Suppressor macrophage treated with lipopolysaccharide for 1 hour (primary cell): Measurements from ENCODE around the gene NDEL1.
A peak's percentile ranks its signal among the peaks of the same experiment; 100 is the strongest.

Experiments used
- DNase-seq, 3 donors: peaks; one replicate each; pipeline ENCODE4 v3.0.0-alpha.2; 2020 to 2022

NDEL1 gene

DNA sequence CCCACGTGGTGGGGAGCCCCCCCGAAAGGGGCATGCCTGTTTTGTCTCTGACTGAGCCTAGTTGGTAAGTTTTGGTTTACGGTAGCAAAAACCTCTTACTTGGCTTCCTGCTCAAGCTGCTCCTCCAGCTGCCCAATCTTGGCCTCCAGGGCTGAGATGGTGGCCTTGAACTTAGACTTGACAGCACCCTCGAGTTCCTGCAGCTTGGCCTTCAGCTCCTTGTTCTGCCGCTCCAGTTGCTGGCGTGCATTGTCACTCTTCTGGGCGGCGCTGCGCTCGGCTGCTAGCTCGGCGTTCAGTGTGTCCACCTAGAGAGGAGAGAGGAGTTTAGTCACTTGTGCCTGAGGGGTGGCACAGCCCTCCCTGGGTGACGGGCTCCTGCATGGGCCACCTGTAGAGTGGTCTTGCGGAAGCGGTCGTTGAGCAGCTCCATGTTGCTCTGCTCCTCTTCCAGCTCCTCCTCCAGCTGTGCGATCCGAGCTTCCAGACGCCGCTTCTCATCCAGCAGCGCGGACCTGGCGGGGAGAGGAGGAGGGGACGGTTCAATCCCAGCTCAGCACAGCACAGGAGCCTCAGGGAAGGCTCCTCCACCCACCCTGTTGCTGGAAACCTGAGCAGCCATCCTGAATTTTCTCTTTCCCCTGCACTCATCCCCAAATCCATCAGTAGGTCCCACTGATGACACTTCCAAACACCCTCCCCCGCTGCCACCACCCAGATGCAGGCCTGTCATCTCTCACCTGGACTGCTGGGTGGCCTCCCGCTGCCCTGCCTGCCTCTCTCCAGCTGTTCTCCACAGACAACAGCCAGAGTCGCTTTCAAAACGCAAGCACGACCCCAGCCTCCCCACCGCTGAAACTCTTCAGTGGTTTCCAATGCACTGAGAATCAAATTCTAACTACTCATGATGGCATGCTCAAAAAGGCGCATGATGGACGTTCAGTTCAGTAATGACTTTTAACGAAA is 44.6 kb downstream of the NDEL1 start:
- no peak for DNase-seq

DNA sequence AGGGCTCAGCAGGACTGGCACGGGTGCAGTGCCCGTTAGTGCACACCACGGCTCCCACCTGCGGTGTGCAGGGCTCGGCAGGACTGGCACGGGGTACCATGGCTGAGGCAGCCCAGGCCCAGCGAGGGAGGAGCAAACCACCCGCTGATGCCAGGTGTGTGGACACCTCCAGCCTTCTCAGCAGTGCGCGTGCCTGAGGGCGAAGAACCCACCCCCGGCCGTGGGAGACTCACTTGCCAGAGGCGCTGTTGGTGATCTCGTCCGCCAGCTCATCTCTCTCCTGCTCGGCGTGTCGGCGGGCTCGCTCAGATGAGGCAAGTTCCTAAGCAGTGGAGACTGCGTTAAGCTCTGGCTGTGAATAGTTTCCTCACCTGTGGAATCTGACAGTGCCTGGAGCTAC is 45.4 kb downstream of the NDEL1 start:
- no peak for DNase-seq

DNA sequence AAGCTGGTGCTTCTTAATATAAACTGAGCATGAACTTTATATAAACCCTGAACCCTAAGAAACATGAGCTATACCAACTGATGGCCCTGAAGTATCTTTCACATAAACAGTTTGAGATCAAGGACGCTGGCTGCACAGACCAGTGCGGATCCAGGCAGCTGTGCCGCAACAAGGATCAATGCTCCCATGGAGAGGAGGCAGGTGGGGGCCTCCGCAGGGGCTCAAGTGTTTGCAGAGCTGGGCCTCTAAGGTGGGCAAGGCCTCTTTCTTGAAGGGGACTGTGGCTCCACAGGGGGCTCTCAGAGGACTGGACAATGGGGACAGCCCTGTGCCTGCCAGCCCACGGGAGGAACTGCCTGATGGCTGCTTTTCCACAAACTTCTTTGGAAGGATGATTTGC is 46.0 kb downstream of the NDEL1 start:
- no peak for DNase-seq

DNA sequence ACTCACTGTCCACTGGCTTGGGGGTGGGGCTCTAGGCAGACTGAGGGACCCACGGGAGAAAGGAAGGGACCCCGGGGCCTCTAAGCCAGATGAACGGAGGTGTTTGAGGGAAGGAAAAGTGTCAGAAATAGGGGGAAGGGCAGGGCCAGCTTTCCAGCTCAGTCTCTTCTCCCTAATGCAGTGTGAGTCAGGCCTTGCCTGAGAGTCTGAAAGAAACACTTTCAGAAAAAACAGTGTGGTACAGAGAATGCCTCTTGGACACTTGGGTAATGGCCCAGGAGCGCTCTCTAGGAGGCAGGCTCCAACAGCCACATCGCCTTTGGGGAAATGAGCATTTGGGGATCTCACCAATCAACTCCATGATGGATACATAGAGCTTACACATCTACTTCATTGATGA is 46.9 kb downstream of the NDEL1 start:
- no peak for DNase-seq

- no peak for DNase-seq
These were observed 48.8 kb downstream of the NDEL1 start for GRCh38 chr17:8484465-8484864.

DNA sequence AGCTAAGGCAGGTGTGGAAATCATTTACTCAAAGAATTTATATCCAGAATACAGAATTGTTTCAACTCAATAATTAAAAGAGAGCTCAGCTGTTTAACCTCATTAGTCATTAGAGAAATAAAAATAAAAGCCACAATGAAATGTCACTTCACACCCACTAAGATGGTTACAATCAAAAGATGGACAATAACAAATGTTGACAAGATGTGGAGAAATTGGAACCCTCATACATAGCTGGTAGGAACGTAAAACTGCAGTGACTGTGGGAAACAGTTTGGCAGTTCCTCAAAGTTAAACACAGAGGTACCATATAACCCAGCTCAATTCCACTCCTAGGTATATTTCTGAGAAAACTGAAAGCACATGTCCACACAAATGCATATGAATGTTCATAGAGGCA is 49.8 kb downstream of the NDEL1 start:
- DNase-seq: no peak

DNA sequence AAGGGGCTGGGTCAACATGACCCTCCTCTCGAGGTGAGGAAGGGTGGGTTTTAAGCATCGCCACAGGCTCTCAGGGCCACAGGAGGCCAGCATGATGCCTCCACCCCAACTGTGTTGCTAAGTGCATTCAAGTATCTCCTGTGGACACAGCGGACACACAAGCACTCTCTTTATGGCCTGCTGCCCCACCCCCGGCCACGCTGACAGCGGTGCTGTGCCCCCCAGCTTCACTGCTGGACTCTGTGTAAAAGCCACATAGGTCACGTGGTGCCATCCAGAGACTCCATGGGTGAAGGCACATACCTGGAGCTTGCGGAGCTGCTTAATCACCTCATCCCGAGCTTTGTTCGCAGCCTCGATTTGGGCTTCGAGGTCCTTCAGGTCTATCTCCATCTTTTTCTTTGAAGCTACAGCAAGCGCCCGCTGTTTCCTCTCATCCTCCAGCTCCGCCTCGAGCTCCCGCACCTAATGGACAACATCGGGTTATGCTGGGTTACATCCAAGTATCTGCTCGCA is 51.5 kb downstream of the NDEL1 start:
- no peak for DNase-seq

GRCh38 chr17:8487743-8488142 is 52.1 kb downstream of the NDEL1 start:
- no peak for DNase-seq

DNA sequence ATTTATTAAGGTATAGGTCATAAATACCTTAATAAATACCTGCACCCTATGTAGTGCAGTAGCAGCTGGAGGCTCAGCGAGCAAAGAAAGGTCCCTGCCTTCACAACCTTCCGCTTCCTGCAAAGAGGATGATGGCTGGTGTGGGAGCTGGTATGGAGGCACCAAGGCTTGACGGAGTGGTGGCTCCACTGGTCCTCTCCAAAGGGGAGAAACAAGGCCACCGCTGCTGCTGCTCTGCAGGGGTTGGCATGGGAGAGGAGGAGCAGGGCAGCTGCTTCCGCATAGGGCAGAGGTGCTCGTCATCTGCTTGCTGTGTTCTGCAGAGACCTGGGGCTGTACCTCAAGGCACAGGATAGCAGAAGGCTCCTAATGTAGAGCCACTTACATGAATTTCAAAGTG is 52.8 kb downstream of the NDEL1 start:
- no peak for DNase-seq

GRCh38 chr17:8488901-8489300 is 53.2 kb downstream of the NDEL1 start:
- peak; percentile 60 to 68 (median 67) for DNase-seq

GRCh38 chr17:8489841-8490240 is 54.2 kb downstream of the NDEL1 start:
- no peak for DNase-seq

- no peak for DNase-seq
These were observed 54.8 kb downstream of the NDEL1 start for GRCh38 chr17:8490256-8491023.

DNA sequence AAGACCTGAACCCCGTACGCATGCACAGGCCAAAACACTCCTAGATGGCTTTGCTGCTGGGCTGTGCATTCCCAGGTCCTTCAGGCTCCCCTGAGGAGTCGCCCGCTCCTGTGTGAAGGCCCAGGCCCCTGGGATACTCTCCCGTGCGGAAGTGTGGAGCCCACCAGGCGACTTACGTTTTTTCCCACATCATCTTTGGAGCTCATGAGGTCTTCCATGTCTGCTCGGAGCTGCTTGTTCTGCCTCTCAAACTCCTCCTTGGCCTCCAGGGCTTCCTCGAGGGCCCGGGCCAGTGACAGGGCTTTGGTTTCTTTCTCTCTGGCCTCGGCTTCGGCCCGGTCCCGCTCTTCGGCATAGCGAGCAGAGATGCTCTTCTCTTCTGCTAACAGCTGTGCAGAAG is 56.4 kb downstream of the NDEL1 start:
- no peak for DNase-seq

DNA sequence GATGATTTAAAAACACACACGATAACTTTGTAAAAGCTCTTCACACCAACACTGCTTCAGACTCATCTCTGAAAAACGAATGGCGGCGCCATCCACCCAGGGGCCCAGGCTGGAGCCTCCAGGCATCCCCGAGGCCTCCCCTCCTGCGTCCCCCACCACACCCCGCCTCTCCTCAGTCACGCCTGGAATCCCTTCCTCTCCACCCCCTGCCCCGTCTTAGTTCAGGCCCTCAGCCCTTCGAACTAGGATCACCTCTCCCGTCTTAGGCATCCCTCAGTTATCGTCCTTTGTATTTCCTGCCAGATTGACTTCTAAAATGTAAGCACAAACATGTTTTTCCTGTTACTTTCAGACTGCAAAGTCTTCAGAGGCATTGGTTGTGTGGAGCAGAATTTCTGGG is 58.3 kb downstream of the NDEL1 start:
- DNase-seq: no peak

GRCh38 chr17:8494506-8495111 is 58.9 kb downstream of the NDEL1 start:
- no peak for DNase-seq

GRCh38 chr17:8496081-8496480 is 60.4 kb downstream of the NDEL1 start:
- DNase-seq: no peak

DNA sequence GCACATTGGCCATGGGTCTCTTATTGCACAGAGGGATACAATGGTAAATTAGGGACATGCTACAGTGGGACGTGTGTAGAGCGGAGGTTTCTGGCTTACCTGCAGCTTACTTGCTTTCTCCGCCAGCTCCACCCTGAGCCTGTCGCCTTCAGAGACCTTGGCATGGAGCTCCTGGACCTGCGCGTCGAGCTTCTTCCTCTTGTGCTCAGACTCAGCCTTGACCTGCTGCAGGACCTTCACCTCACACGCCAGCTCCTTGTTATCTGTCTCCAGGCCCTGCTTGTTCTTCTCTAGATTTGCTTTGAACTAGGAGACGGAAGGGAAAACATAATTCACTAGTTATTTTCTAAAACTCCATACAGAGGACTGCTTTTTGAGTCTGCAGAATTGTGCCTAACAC is 63.5 kb downstream of the NDEL1 start:
- DNase-seq: no peak

GRCh38 chr17:8499614-8500013 is 63.9 kb downstream of the NDEL1 start:
- no peak for DNase-seq

DNA sequence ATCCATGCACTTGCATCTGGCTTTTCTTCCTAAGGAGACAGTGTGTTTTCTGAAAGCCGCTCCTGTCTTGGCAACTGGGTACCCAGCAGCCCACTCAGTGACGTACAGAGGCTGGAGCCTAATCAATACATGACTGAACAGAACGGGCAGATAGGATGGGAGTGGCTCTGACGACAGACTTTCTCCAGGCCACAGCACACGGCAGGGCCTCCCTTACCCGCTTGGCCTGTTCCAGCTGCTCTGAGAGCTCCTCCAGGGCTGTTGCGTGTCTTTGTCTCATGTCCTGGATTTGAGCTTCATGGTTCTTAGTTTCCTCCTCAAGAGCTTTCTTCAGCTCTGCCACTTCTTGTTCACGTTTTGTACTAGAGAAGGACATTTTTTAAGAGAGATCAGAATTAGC is 64.9 kb downstream of the NDEL1 start:
- DNase-seq: no peak

GRCh38 chr17:8502126-8502525 is 66.4 kb downstream of the NDEL1 start:
- DNase-seq: no peak

- no peak for DNase-seq
These were observed 67.7 kb downstream of the NDEL1 start for GRCh38 chr17:8503368-8503767.

DNA sequence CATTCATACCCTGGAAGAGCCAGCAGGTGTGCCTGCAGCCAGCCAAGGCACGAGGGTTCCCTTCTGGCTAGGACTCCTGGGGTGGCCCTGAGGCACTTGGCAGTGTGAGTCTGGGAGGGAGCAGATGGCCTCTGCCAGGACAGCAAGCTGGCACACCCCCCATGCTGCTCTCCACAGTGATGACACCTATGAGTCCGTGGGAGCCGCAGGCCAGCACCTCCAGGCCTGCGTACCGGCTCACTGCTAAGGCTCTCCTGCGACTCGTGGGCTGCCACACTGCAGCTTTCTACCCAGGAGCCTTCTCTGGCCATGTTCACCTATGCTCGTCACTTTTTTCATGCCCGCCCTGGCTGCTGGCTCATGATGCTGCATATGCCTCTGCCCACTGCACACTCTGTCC is 68.1 kb downstream of the NDEL1 start:
- no peak for DNase-seq

GRCh38 chr17:8504460-8505207 is 69.0 kb downstream of the NDEL1 start:
- no peak for DNase-seq
